Neural progenitor cell (in vitro differentiated cells): ENCODE data around the gene NKD1. TPM values are rescaled to one million over a fixed set of nuclear protein-coding genes. Genes with fewer than 3 reads are reported as not detected.

Experiments used
- DNase-seq: peaks from one replicate; pipeline ENCODE4 v3.0.0-alpha.2; 2016; ENCODE audit warnings: low spot score
- H2AFZ ChIP-seq: fragments of 200-600 bp; sonication (generic); replicated peaks from 2 replicates; pipeline ENCODE4 v1.6.1; 2016; ENCODE audit warnings: antibody characterized with exemption
- H3F3A ChIP-seq: fragments of 200-600 bp; sonication (generic); 2 replicates; pipeline ENCODE4 v1.6.1; 2016; ENCODE audit warnings: antibody characterized with exemption, low read depth
- H3K27ac ChIP-seq: fragments of 200-600 bp; sonication (generic); 2 replicates; pipeline ENCODE4 v1.5.1; 2016; ENCODE audit warnings: mild to moderate bottlenecking
- H3K27me3 ChIP-seq: fragments of 200-600 bp; sonication (generic); 2 replicates; pipeline ENCODE4 v1.6.1; 2016; ENCODE audit warnings: mild to moderate bottlenecking, moderate library complexity
- H3K36me3 ChIP-seq: fragments of 200-600 bp; sonication (generic); 2 replicates; pipeline ENCODE4 v1.5.1; 2016
- H3K4me1 ChIP-seq: fragments of 200-600 bp; sonication (generic); 2 replicates; pipeline ENCODE4 v1.6.1; 2016; ENCODE audit warnings: mixed run types
- H3K4me2 ChIP-seq: fragments of 200-600 bp; sonication (generic); 2 replicates; pipeline ENCODE4 v1.6.1; 2016
- H3K4me3 ChIP-seq: fragments of 200-600 bp; sonication (generic); 2 replicates; pipeline ENCODE4 v1.5.1; 2016
- H3K79me2 ChIP-seq: fragments of 200-600 bp; sonication (generic); 2 replicates; pipeline ENCODE4 v1.6.1; 2016; ENCODE audit warnings: low read depth
- H3K9ac ChIP-seq: fragments of 200-600 bp; sonication (generic); 2 replicates; pipeline ENCODE4 v1.6.1; 2016
- H3K9me3 ChIP-seq: fragments of 200-600 bp; sonication (generic); 2 replicates; pipeline ENCODE4 v1.5.1; 2016; ENCODE audit warnings: low read depth
- H4K20me1 ChIP-seq: fragments of 200-600 bp; sonication (generic); 2 replicates; pipeline ENCODE4 v1.6.1; 2016; ENCODE audit warnings: low read depth
- H3K27ac Mint-ChIP-seq: 3 replicates; pipeline ENCODE4 v1.8.0; 2021; ENCODE audit warnings: mixed read lengths
- H3K27me3 Mint-ChIP-seq: 2 replicates; pipeline ENCODE4 v1.8.0; 2022; ENCODE audit warnings: low read depth, mild to moderate bottlenecking, inconsistent platforms, moderate library complexity, mixed read lengths; ENCODE audit not compliant: insufficient read depth
- H3K36me3 Mint-ChIP-seq: 3 replicates; pipeline ENCODE4 v1.8.0; 2021; ENCODE audit warnings: mixed read lengths
- H3K4me1 Mint-ChIP-seq: 3 replicates; pipeline ENCODE4 v1.8.0; 2021; ENCODE audit warnings: mixed read lengths
- H3K4me3 Mint-ChIP-seq: 3 replicates; pipeline ENCODE4 v1.8.0; 2021; ENCODE audit warnings: mild to moderate bottlenecking, moderate library complexity, mixed read lengths
- H3K9me3 Mint-ChIP-seq: 3 replicates; pipeline ENCODE4 v1.8.0; 2020; ENCODE audit warnings: mixed read lengths
- EZH2 ChIP-seq: fragments of 200-600 bp; sonication (generic); IDR thresholded peaks from 2 replicates; pipeline ENCODE4 v1.6.1; 2017; ENCODE audit warnings: antibody characterized with exemption, mild to moderate bottlenecking, moderate library complexity
- EZH2phosphoT487 ChIP-seq: fragments of 200-600 bp; sonication (generic); IDR thresholded peaks from 2 replicates; pipeline ENCODE4 v1.6.1; 2017; ENCODE audit warnings: antibody characterized with exemption
- total RNA-seq: library from RNA; depleted of rRNA; stranded (reverse); fragments of >200 nt; gene quantifications from 2 replicates; pipeline ENCODE4 v1.2.3, GENCODE V29; 2015; ENCODE audit warnings: low replicate concordance
- TF ChIP-seq, protein P1 (sequence below): fragments of 200-600 bp; sonication (generic); IDR thresholded peaks from 2 replicates; pipeline ENCODE4 v1.5.1; 2017; ENCODE audit warnings: antibody characterized with exemption, mild to moderate bottlenecking

NKD1 gene
- total RNA-seq, 1 donor from 2014 or later: 5.3 TPM

DNA sequence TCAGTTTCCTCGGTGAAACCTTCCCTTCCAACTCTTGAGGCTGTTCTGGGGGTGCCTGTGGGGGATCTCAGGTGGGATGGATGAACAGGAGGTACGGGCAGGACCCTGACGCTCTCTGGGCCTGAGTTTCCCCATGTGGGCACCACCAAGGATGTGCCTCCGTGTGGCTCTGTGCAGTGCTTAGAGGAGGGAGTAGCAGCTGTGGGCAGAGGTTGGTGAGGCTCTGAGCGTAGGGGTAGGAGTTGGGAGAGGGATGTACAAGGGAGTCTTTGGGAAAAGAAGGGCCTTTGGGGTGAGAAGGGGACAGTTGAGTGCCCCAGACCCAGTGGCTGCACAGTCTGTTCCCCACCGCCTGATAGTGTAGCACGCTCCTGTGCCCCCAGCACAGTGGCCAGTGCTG, 73.8 kb downstream of the NKD1 start:
- Mint-ChIP-seq H3K27ac (no peak overlapping the region), H3K4me3 (no peak overlapping the region), H3K9me3 (no peaks in the 10 kb centered on the region), H3K36me3 (peaks cover 26% of the 10 kb centered on the region), H3K27me3 (peaks cover 11% of the 10 kb centered on the region), H3K4me1 (peaks cover 20% of the 10 kb centered on the region)
- Histone ChIP-seq H3K36me3 (no peaks in the 10 kb centered on the region), H3K4me1 (no peaks in the 10 kb centered on the region), H4K20me1 (no peaks in the 10 kb centered on the region), H3K4me3 (no peak overlapping the region), H3K9me3 (no peaks in the 10 kb centered on the region), H3K9ac (no peak overlapping the region), H3F3A (no peaks in the 10 kb centered on the region), H3K27me3 (no peaks in the 10 kb centered on the region), H3K27ac (no peak overlapping the region), H2AFZ (no peak overlapping the region), H3K79me2 (no peaks in the 10 kb centered on the region), H3K4me2 (no peak overlapping the region)
- TF ChIP-seq EZH2phosphoT487 (no peak), EZH2 (no peak)
- TF ChIP-seq, protein P1, sequence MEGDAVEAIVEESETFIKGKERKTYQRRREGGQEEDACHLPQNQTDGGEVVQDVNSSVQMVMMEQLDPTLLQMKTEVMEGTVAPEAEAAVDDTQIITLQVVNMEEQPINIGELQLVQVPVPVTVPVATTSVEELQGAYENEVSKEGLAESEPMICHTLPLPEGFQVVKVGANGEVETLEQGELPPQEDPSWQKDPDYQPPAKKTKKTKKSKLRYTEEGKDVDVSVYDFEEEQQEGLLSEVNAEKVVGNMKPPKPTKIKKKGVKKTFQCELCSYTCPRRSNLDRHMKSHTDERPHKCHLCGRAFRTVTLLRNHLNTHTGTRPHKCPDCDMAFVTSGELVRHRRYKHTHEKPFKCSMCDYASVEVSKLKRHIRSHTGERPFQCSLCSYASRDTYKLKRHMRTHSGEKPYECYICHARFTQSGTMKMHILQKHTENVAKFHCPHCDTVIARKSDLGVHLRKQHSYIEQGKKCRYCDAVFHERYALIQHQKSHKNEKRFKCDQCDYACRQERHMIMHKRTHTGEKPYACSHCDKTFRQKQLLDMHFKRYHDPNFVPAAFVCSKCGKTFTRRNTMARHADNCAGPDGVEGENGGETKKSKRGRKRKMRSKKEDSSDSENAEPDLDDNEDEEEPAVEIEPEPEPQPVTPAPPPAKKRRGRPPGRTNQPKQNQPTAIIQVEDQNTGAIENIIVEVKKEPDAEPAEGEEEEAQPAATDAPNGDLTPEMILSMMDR: no peak
- no peak for DNase-seq

DNA sequence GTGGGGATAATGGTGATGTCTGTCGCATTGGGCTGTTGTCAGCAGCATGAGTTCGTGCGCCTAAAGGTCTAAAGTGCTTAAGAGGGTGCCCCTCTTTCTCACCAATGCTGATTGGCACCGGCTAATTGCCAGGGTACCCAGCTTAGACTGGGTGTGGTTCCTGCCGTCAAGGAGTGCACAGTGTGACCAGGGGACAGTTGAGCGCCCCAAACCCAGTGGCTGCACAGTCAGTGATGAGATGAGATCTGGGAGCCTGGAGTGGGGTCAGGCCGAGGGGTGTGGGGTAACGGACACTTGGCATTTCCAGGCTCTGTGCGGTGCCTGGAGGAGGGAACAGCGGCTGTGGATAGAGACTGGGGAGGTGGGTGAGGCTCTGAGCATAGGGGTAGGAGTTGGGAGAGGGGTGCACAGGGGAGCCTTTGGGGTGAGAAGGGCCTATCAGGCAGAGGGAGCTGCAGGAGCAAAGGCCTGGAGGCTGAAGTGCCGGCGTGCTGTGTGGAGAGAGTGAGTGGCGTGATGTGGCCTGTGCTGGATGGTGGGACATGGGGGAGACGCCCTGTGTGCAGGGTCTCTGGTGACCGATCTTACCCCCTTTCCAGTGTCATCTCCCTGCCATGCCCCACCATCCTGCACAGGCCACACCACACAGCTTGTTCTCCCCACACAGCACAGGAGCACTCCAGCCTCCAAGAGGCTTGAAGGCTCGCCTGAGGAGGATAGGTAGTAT, 74.6 kb downstream of the NKD1 start:
- Histone ChIP-seq H3K4me1 (no peaks in the 10 kb centered on the region), H3K4me2 (no peak overlapping the region), H3K36me3 (no peaks in the 10 kb centered on the region), H3K79me2 (no peaks in the 10 kb centered on the region), H3K27ac (no peak overlapping the region), H3K4me3 (no peak overlapping the region), H4K20me1 (no peaks in the 10 kb centered on the region), H3F3A (no peaks in the 10 kb centered on the region), H3K9ac (no peak overlapping the region), H3K9me3 (no peaks in the 10 kb centered on the region), H3K27me3 (no peaks in the 10 kb centered on the region), H2AFZ (no peak overlapping the region)
- Mint-ChIP-seq H3K4me3 (no peak overlapping the region), H3K9me3 (no peaks in the 10 kb centered on the region), H3K36me3 (peaks cover 28% of the 10 kb centered on the region), H3K27ac (no peak overlapping the region), H3K4me1 (peaks cover 15% of the 10 kb centered on the region), H3K27me3 (peaks cover 11% of the 10 kb centered on the region)
- DNase-seq: no peak
- TF ChIP-seq EZH2: no peak
- no peak for TF ChIP-seq EZH2phosphoT487
- TF ChIP-seq, protein P1: no peak

DNA sequence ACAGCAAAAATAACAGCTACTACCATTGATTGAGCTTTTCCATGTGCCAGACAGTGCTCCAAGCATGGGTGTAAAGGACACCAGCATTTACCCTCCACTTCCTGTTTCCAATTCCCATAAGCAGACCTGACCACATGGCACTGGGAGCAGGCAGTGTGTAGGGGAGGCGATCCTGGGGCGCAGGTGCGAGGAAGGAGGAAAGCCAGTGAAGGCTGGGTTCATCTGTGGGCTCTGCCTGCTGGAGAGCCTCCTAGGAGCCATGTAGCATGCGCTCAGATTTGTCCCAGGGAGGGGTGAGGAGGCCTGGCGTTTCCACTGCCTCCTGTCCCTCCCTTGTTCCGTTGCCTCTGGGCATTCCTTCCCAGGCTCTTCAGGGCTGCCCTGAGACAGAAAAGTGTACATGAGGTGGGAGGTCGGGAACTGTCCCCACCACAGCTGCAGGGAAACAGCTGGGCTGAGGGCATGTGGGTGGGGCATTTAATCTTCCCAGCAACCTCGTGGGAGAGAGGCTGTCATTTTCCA, 76.3 kb downstream of the NKD1 start:
- peaks cover 11% of the 10 kb centered on the region for H3K27me3 Mint-ChIP-seq
- no peaks in the 10 kb centered on the region for H4K20me1 ChIP-seq
- H3K36me3 Mint-ChIP-seq: peaks cover 28% of the 10 kb centered on the region
- no peak overlapping the region for H3K4me3 ChIP-seq
- no peak overlapping the region for H3K27ac ChIP-seq
- TF ChIP-seq, protein P1: no peak
- no peak for TF ChIP-seq EZH2phosphoT487
- TF ChIP-seq EZH2: no peak
- H3K79me2 ChIP-seq: no peaks in the 10 kb centered on the region
- DNase-seq: no peak
- H3F3A ChIP-seq: no peaks in the 10 kb centered on the region
- H3K4me3 Mint-ChIP-seq: no peak overlapping the region
- H3K27ac Mint-ChIP-seq: peak overlapping the region; percentile 58
- no peaks in the 10 kb centered on the region for H3K4me1 ChIP-seq
- H3K36me3 ChIP-seq: no peaks in the 10 kb centered on the region
- H3K9me3 Mint-ChIP-seq: no peaks in the 10 kb centered on the region
- H3K4me1 Mint-ChIP-seq: peaks cover 4% of the 10 kb centered on the region
- H2AFZ ChIP-seq: no peak overlapping the region
- no peaks in the 10 kb centered on the region for H3K27me3 ChIP-seq
- H3K4me2 ChIP-seq: no peak overlapping the region
- no peak overlapping the region for H3K9ac ChIP-seq
- H3K9me3 ChIP-seq: no peaks in the 10 kb centered on the region
